T-helper 9 cell (primary cell): Measurements from ENCODE around the gene IRF2BP2.

Experiments
- DNase-seq: peaks from one replicate; pipeline ENCODE4 v3.0.0-alpha.2; 2020

Gene IRF2BP2

DNA sequence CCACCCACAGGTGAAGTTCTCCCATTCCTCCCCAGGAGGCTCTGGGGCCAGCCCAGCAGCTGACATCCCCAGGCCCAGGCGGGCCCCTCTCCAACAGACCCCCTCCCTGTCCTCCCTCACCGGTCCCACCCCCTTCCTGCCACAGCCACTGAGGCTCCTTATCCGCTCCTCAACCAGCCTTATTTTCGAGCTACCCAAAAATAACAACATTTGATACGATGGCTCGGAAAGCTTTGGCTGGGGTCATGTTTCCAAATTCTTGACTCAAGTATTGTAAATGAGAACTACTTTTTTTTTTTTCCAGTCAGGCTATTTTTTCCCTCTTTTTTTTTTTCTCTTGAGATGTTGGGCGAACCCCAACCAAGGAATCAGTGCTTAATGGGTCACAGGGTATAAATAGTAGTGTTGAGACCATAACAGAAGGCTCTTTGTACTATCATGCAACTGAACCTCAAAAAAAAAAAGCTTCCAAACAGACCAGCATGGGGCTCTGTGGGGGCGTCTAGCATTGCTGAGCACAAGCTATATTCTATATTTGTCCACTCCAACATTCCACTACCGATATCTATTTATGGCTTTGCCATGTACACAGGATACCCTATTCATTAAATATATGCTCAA is 27.2 kb downstream of the IRF2BP2 start:
- DNase-seq, result no peak

DNA sequence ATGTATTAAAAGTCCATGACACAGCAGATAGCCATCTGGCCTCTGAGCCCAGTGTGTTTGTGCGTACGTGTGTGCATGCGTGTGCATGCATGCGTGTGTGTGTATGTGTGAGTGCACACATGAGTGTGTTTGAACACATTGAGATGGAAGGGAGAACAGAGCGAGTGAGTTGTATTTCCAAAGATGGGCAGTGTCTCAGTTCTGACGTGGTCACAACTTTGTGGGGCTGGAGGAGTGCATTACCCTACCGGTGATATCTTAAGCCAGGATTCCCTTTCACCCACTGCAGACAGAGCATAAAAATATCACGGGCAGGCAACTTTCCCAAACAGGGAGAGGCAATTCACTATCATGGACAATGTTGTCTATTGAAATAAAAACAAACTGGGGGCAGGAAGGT is 27.8 kb downstream of the IRF2BP2 start:
- no peak for DNase-seq

- DNase-seq, result no peak
These were observed 28.8 kb downstream of the IRF2BP2 start for GRCh38 chr1:234581063-234581714.

DNA sequence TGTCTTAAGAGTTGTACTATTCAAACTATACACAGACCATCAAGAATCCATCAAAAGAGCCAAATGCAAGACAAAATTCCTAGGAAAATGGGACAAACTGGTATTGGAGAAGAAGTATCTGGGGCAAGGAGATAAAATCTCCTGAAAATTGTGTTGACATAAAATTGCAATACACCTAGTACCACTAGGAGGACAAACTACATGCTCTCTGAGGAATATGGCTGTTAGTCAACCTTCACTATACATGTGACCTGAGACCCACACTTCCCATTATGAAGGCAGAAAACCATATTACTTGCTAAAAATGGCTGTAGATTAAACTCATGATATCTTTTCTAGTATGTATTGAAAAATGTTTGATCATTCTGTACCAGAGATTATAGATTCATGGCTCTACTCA is 30.0 kb downstream of the IRF2BP2 start:
- DNase-seq, result no peak

GRCh38 chr1:234578735-234579134 is 31.2 kb downstream of the IRF2BP2 start:
- DNase-seq, result no peak

DNA sequence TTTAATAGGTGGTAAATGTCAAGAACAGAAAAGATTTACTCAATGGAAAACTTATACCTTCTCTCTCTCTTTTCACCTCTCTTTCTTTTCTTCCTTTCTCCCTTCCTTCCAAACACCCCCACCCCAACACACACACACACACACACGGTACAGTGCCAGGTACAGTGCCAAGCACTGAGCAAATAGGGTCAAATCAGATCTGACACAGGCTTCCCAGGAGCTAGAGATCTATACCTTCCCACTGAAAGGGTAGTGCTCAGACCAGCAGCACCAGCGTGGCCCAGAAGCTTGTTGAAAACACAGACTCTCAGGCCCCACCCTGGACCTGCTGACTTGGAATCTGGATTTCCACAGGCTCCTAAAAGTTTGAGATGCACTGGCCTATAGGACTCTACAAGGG is 31.9 kb downstream of the IRF2BP2 start:
- DNase-seq, result no peak

- no peak for DNase-seq
These were observed 36.2 kb downstream of the IRF2BP2 start for GRCh38 chr1:234573711-234574299.

GRCh38 chr1:234572966-234573365 is 37.0 kb downstream of the IRF2BP2 start:
- no peak for DNase-seq

DNA sequence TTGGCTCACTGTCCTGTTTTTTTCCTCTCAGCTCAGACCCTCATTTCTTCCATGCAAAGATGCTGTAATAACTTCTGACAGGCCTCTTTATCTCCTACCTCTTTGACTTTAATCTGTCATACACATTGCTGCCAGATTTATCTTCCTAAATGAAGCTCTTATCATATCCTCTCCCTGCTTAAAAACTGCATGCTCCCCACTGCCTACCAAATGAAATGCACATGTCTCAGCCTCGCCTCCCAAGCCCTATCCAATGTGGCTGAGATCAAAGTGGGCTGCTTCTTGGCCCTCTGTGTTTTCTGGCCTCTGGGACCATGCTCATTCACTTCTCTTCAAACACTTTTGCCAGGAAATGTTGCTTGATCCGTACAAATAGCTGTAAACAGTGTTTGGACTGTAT is 38.3 kb downstream of the IRF2BP2 start:
- DNase-seq, result no peak

- no peak for DNase-seq
These were observed 39.5 kb downstream of the IRF2BP2 start for GRCh38 chr1:234570329-234571120.

DNA sequence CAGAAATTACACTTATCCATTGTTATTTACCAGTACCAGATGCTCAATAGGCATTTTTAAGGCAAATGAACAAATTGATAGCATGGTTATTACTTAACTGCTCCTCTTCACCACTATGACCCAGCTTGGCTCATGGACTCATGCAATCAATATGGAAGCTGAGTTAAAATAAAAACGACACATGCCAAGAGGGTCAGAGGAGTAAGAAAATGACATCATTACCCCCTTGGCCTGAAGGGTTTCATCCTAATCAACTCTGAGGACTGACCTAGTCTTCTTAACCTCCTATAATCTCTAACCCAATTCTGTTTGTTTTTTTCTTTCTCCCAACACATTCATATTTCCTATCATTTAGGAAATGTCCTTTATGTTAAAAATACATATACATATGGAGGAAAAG is 41.6 kb downstream of the IRF2BP2 start:
- DNase-seq, result no peak

GRCh38 chr1:234565132-234565531 is 44.8 kb downstream of the IRF2BP2 start:
- no peak for DNase-seq

DNA sequence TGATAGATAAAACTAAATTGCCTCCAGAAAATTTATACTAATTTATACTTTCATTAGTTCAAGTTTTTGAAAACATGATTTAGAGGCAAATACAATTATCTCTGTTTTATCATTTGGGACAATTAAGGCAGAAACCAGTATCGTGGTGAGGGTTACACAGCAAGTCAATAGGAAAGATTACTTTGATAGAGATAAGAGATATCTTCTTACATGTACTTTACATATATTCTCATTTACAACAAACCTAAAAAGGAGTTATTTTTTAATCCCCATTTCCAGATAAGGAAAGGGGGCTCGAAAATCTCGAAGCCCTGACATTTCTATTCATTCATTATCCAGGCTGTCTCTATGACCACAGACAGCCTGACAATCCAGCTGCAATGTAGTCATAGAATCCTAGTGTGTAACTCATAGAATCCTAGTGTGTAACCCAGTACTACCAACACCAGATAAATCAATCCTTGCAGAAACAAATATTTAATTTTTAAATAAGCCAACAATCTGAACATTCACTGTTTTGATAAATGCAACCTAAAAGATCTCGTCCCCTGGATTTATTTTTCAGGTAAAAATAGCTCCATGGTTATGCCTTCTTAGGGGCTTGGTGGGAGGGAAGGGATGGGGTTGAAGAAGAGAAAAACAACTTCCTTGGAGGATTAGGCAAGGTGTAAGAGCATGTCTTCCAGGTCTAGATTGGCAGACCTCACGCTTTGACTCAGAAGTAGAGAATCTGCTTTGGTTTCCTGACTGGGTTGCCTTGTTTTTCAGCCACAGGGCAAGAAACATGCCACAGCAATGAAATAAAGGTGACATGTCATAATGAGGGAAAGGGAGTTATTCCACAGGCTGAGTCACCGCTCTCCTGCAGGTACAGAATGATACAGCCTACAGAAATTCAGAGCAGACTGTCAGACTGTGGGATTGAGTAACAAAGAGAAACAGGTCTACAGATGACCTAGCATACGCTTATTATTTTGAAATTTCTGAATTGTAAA is 45.6 kb downstream of the IRF2BP2 start:
- no peak for DNase-seq

DNA sequence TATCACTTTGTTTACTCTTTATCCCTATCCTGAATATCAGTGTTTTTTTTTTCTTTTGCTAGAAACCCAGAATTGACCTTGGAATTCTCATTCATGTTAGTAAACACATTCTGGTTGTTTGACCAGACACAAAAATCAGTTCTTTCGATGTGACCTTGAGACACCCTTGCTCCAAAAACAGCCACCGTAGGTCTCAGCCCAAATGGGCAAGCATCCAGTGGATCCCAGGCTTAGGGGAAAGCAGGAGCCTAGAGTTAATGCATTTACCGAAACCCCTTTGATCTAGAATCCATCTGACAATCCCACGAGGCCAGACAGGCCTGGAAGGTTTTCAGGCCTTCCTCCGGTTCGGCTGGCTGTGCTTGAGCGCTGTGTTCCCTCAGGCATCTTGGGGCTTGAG is 47.6 kb downstream of the IRF2BP2 start:
- DNase-seq, result no peak

GRCh38 chr1:234561319-234561718 is 48.7 kb downstream of the IRF2BP2 start:
- DNase-seq, result no peak

DNA sequence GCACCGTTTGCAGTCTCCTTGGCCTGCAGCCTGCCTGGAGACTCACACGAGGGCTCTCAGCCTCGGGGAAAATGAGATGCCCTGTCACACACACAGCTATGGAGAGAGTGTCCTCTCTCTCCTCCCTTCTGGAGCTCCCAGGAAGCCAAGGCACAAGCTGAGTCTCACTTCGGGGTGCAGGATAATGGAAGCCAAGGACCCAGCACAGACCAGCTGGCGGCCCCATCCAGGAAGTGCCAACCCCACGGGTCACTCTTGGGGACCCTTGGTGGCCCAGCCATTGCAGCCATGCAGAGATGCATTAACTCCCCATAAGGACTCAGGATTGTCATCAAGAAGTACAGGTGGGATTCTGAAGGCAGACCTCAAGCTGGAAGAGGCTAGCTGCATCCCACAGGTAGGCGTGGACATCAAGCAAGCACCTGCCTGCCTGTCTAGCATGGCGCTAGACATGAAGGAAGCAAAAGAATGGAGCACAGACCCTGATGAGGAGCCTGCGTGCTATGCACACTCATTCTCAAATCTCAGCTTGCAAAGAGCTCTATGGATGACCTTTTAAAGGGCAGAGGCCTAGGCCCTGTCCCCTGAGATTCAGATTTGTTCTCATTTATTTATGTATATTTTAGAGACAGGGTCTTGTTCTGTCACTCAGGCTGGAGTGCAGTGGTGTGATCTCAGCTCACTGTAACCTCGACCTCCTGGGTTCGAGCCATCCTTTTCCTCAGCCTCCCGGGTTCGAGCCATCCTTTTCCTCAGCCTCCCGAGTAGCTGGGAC is 49.9 kb downstream of the IRF2BP2 start:
- no peak for DNase-seq

- DNase-seq, result no peak
These were observed 50.7 kb downstream of the IRF2BP2 start for GRCh38 chr1:234559152-234559901.

GRCh38 chr1:234558330-234558836 is 51.6 kb downstream of the IRF2BP2 start:
- no peak for DNase-seq

GRCh38 chr1:234556245-234556943 is 53.6 kb downstream of the IRF2BP2 start:
- DNase-seq, result no peak
